ENCODE data around the gene ZSWIM1. TPM values are rescaled to one million over a fixed set of nuclear protein-coding genes. Genes with fewer than 3 reads are reported as not detected.

ZSWIM1 gene
- total RNA-seq, 1 experiment from 2014 or later = 13.2 TPM

DNA sequence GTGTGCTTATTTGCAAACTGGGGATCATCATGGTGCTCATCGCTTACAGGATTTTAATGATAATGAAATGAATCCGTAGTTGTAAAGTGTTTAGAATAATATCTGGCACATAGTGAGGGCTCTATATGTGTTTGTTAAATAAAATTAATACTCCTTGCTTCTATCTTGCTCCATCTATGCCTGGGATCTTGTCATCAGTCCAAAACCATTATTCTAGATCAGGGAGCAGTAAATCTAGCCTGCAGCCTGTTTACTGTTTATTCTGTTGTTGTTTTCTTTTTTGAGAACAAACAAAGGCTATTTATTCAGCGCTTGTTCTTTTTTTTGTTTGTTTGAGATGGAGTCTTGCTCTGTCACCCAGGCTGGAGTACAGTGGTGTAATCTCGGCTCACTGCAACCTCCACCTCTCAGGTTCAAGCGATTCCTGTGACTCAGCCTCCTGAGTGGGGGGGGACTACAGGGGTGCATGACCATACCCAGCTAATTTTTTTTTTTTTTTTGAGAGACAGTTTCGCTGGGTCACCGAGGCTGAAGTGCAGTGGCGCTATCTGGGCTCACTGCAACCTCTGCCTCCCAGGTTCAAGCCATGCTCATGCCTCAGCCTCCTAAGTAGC, 32.0 kb upstream of the ZSWIM1 start:
- BruUV-seq (replicated peaks) = no TSS peak
- ChIA-PET CTCF (no interaction called here), POLR2A (ENCODE audit: low non-redundant PET) (interaction anchor here (0.6 to 0.7 kb wide), 2 partner anchors 9 to 234 kb away, joined by 3 to 5 read pairs; no protein-coding TSS in a partner anchor)
- Histone ChIP-seq H3K4me1 (ENCODE audit: insufficient read depth, low read length, poor library complexity, severe bottlenecking) (no peaks in the 10 kb centered on the region), H3K4me3 (ENCODE audit: low read depth, low read length, poor library complexity, severe bottlenecking) (no peak overlapping the region), H3K27ac (ENCODE audit: low read depth, low read length, poor library complexity, severe bottlenecking) (no peak overlapping the region), H3K9me3 (ENCODE audit: low read depth, low read length, poor library complexity, severe bottlenecking) (no peaks in the 10 kb centered on the region), H3K27me3 (replicated peaks; ENCODE audit: insufficient read depth, low read depth, low read length, poor library complexity) (no peaks in the 10 kb centered on the region), H3K36me3 (ENCODE audit: insufficient read depth, low read length, poor library complexity, severe bottlenecking) (peaks cover 7% of the 10 kb centered on the region)
- DNase-seq (ENCODE audit: low spot score) = no peak
- intact Hi-C loops (cut with micrococcal nuclease; ENCODE audit: unreplicated experiment) = no loop called here
- TF ChIP-seq, protein P1, sequence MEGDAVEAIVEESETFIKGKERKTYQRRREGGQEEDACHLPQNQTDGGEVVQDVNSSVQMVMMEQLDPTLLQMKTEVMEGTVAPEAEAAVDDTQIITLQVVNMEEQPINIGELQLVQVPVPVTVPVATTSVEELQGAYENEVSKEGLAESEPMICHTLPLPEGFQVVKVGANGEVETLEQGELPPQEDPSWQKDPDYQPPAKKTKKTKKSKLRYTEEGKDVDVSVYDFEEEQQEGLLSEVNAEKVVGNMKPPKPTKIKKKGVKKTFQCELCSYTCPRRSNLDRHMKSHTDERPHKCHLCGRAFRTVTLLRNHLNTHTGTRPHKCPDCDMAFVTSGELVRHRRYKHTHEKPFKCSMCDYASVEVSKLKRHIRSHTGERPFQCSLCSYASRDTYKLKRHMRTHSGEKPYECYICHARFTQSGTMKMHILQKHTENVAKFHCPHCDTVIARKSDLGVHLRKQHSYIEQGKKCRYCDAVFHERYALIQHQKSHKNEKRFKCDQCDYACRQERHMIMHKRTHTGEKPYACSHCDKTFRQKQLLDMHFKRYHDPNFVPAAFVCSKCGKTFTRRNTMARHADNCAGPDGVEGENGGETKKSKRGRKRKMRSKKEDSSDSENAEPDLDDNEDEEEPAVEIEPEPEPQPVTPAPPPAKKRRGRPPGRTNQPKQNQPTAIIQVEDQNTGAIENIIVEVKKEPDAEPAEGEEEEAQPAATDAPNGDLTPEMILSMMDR (conservative IDR thresholded peaks at IDR 0.05; ENCODE audit: low read depth, low read length) = no peak
- no peak for TF ChIP-seq EZH2 (IDR thresholded peaks at IDR 0.05; ENCODE audit: borderline replicate concordance, low read depth, low read length, poor library complexity, severe bottlenecking)

DNA sequence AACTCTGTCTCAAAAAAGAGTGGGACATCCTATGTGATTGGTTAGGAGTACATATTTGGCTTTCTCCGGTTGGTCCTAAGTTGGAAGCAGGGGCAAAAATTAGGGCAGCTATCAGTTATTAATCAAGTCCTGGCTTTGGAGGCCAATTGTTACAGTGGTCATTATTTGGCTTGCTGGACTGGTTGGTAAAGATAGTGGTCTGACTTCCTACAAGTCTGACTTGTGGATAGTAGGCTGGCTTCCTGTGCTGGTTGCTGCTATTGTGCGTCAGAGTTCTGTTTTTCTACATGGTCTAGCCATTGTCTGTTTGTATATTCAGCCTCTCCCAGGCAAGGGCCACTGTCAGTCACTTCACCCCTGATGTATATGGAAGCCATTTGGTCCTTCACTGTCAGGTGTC, 30.8 kb upstream of the ZSWIM1 start:
- intact Hi-C loops (cut with micrococcal nuclease; ENCODE audit: unreplicated experiment) = no loop called here
- CTCF ChIA-PET = no interaction called here
- BruUV-seq (replicated peaks) = no TSS peak

DNA sequence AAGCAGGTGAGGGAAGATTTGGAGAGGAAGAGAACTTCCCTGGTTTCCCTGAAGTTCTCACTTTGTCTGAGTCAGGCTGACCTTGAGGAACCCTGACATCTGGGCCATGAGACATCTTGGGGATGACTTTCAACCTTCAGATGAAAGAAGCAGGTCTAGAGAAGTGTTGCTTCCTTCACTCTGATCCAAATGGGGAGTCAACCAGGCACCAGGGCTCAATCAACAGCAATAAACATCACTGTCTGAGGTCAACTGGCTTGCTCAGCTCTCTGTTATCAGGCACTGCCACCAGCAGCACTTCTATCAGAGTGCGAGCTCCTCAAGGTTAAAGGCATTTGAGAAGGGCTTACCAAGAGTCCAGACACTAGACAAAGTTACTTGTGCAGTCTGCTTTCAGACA, 30.1 kb upstream of the ZSWIM1 start:
- Histone ChIP-seq H3K27me3 (replicated peaks; ENCODE audit: insufficient read depth, low read depth, low read length, poor library complexity) (no peaks in the 10 kb centered on the region), H3K4me1 (ENCODE audit: insufficient read depth, low read length, poor library complexity, severe bottlenecking) (peaks cover under 1% of the 10 kb centered on the region), H3K36me3 (ENCODE audit: insufficient read depth, low read length, poor library complexity, severe bottlenecking) (peaks cover 6% of the 10 kb centered on the region), H3K4me3 (ENCODE audit: low read depth, low read length, poor library complexity, severe bottlenecking) (no peak overlapping the region), H3K9me3 (ENCODE audit: low read depth, low read length, poor library complexity, severe bottlenecking) (no peaks in the 10 kb centered on the region), H3K27ac (ENCODE audit: low read depth, low read length, poor library complexity, severe bottlenecking) (no peak overlapping the region)
- TF ChIP-seq EZH2 (IDR thresholded peaks at IDR 0.05; ENCODE audit: borderline replicate concordance, low read depth, low read length, poor library complexity, severe bottlenecking) = no peak
- TF ChIP-seq, protein P1 (conservative IDR thresholded peaks at IDR 0.05; ENCODE audit: low read depth, low read length) = no peak
- POLR2A ChIA-PET (ENCODE audit: low non-redundant PET) = no interaction called here
- no TSS peak for BruUV-seq (replicated peaks)
- no peak for DNase-seq (ENCODE audit: low spot score)
- CTCF ChIA-PET = no interaction called here
- intact Hi-C loops (cut with micrococcal nuclease; ENCODE audit: unreplicated experiment) = no loop called here

More for the DNA sequence above, 30.8 kb upstream of the ZSWIM1 start:
- Histone ChIP-seq H3K36me3 (ENCODE audit: insufficient read depth, low read length, poor library complexity, severe bottlenecking) (peaks cover 6% of the 10 kb centered on the region), H3K9me3 (ENCODE audit: low read depth, low read length, poor library complexity, severe bottlenecking) (no peaks in the 10 kb centered on the region), H3K27ac (ENCODE audit: low read depth, low read length, poor library complexity, severe bottlenecking) (no peak overlapping the region), H3K4me3 (ENCODE audit: low read depth, low read length, poor library complexity, severe bottlenecking) (no peak overlapping the region), H3K4me1 (ENCODE audit: insufficient read depth, low read length, poor library complexity, severe bottlenecking) (no peaks in the 10 kb centered on the region), H3K27me3 (replicated peaks; ENCODE audit: insufficient read depth, low read depth, low read length, poor library complexity) (no peaks in the 10 kb centered on the region)
- DNase-seq (ENCODE audit: low spot score) = no peak
- POLR2A ChIA-PET (ENCODE audit: low non-redundant PET) = no interaction called here
- no peak for TF ChIP-seq EZH2 (IDR thresholded peaks at IDR 0.05; ENCODE audit: borderline replicate concordance, low read depth, low read length, poor library complexity, severe bottlenecking)
- TF ChIP-seq, protein P1 (conservative IDR thresholded peaks at IDR 0.05; ENCODE audit: low read depth, low read length) = no peak

All from A673 (cell line).